Fibroblast of mammary gland (primary cell): ENCODE results near the gene RANBP1.

Experiments used
- DNase-seq: peaks from one replicate; pipeline ENCODE4 v3.0.0-alpha.2; 2010; ENCODE audit warnings: low read depth
- H3K4me3 ChIP-seq: 2 replicates; pipeline ENCODE4 v1.5.1; 2011; ENCODE audit warnings: low read depth, mild to moderate bottlenecking, low read length, moderate library complexity; ENCODE audit not compliant: control insufficient read depth
- CTCF ChIP-seq: conservative IDR thresholded peaks from 2 replicates; pipeline ENCODE4 v1.5.1; 2011; ENCODE audit warnings: low read depth, low read length, inconsistent platforms; ENCODE audit not compliant: control insufficient read depth, insufficient read depth

Gene RANBP1

GRCh38 chr22:20109411-20110358 lies 6.2 kb upstream of the RANBP1 start:
- TF ChIP-seq CTCF: no peak
- no peak overlapping the region for H3K4me3 ChIP-seq
- no peak for DNase-seq

GRCh38 chr22:20110359-20110985 lies 5.4 kb upstream of the RANBP1 start:
- no peak overlapping the region for H3K4me3 ChIP-seq
- no peak for DNase-seq
- TF ChIP-seq CTCF: no peak

- TF ChIP-seq CTCF: peak; percentile 47
- no peak overlapping the region for H3K4me3 ChIP-seq
- DNase-seq: peak; percentile 38
Measured at GRCh38 chr22:20111045-20111688, 4.7 kb upstream of the RANBP1 start.

- TF ChIP-seq CTCF: no peak
- H3K4me3 ChIP-seq: no peak overlapping the region
- DNase-seq: no peak
Measured at GRCh38 chr22:20111689-20112622, 3.9 kb upstream of the RANBP1 start.

- no peak for TF ChIP-seq CTCF
- no peak for DNase-seq
- H3K4me3 ChIP-seq: no peak overlapping the region
Measured at GRCh38 chr22:20112623-20113511, 3.0 kb upstream of the RANBP1 start.
